ENCODE results near the gene ADM2. TPM values are rescaled to one million over a fixed set of nuclear protein-coding genes. Genes with fewer than 3 reads are reported as not detected.

ADM2 gene
- total RNA-seq, 1 donor = 9.4 TPM

Other genes with a start within 250 kb of the ADM2 start
- gene TUBGCP6, start 236.5 kb upstream of the ADM2 start, total RNA-seq = 26.5 and 28.2 TPM in 2 replicates
- 19.2 and 20.6 TPM in 2 replicates for gene HDAC10, start 230.3 kb upstream of the ADM2 start, total RNA-seq
- 24.8 and 34.0 TPM in 2 replicates for gene MAPK12, start 219.9 kb upstream of the ADM2 start, total RNA-seq
- 2.9 and 6.2 TPM in 2 replicates for gene MAPK11, start 211.2 kb upstream of the ADM2 start, total RNA-seq
- gene PLXNB2, start 173.9 kb upstream of the ADM2 start, total RNA-seq = 166 and 209 TPM in 2 replicates
- gene DENND6B, start 154.5 kb upstream of the ADM2 start, total RNA-seq = 5.9 and 6.5 TPM in 2 replicates
- 51.0 and 61.2 TPM in 2 replicates for gene PPP6R2, start 138.2 kb upstream of the ADM2 start, total RNA-seq
- 74.3 and 93.0 TPM in 2 replicates for gene SBF1, start 6.5 kb upstream of the ADM2 start, total RNA-seq
- gene MIOX, start 5.3 kb downstream of the ADM2 start, total RNA-seq = under 0.01 TPM in 1 of 2 replicates, not detected in the other
- gene LMF2, start 26.2 kb downstream of the ADM2 start, total RNA-seq = 56.8 and 60.7 TPM in 2 replicates
- 24.2 and 27.5 TPM in 2 replicates for gene NCAPH2, start 26.7 kb downstream of the ADM2 start, total RNA-seq
- 5.1 and 5.6 TPM in 2 replicates for gene SCO2, start 44.1 kb downstream of the ADM2 start, total RNA-seq
- gene TYMP, start 48.5 kb downstream of the ADM2 start, total RNA-seq = 14.4 and 30.0 TPM in 2 replicates
- gene KLHDC7B, start 64.4 kb downstream of the ADM2 start, total RNA-seq = 0.29 and 0.72 TPM in 2 replicates
- gene SYCE3, start 81.4 kb downstream of the ADM2 start, total RNA-seq = not detected in 2 replicates
- 1.8 and 2.1 TPM in 2 replicates for gene CPT1B, start 96.9 kb downstream of the ADM2 start, total RNA-seq
- 27.4 and 28.6 TPM in 2 replicates for gene CHKB, start 101.3 kb downstream of the ADM2 start, total RNA-seq
- gene MAPK8IP2, start 119.2 kb downstream of the ADM2 start, total RNA-seq = 0.29 and 0.36 TPM in 2 replicates
- 35.1 and 38.4 TPM in 2 replicates for gene ARSA, start 146.6 kb downstream of the ADM2 start, total RNA-seq
- gene SHANK3, start 191.3 kb downstream of the ADM2 start, total RNA-seq = 0.36 and 0.59 TPM in 2 replicates